Activated naive CD4-positive, alpha-beta T cell treated with anti-CD3 and anti-CD28 coated beads, Interleukin-2, amount 50 U/mL, for 24 hours (primary cell): ENCODE data around the gene SDHAF3.
A peak's percentile ranks its signal among the peaks of the same experiment; 100 is the strongest.
"Not testable (repeated sequence)": the region's sequence is repeated elsewhere in the genome, so short reads cannot be mapped to it uniquely, and the experiment has no call there.

ENCODE experiments used
- H3K27ac Mint-ChIP-seq: one replicate; pipeline ENCODE4 v1.8.0; 2021; ENCODE audit warnings: mild to moderate bottlenecking, mixed read lengths
- H3K27me3 Mint-ChIP-seq: one replicate; pipeline ENCODE4 v1.8.0; 2021; ENCODE audit warnings: mixed read lengths
- H3K36me3 Mint-ChIP-seq: one replicate; pipeline ENCODE4 v1.8.0; 2021; ENCODE audit warnings: mixed read lengths
- H3K4me1 Mint-ChIP-seq: one replicate; pipeline ENCODE4 v1.8.0; 2021; ENCODE audit warnings: mixed read lengths
- H3K4me3 Mint-ChIP-seq: one replicate; pipeline ENCODE4 v1.8.0; 2021; ENCODE audit warnings: mild to moderate bottlenecking, mixed read lengths
- H3K9me3 Mint-ChIP-seq: one replicate; pipeline ENCODE4 v1.8.0; 2021; ENCODE audit warnings: mixed read lengths

The SDHAF3 gene

GRCh38 chr7:97117372-97118188, at the start of gene SDHAF3:
SDHAF3 (plus strand) TSS chr7:97117698; CDS start chr7:97117724, 26 bp downstream.
- no peaks in the 10 kb centered on the region for H3K9me3 Mint-ChIP-seq
- H3K36me3 Mint-ChIP-seq, result peaks cover 13% of the 10 kb centered on the region
- peak within 1 kb of the TSS; percentile 98 for H3K27ac Mint-ChIP-seq
- peak within 1 kb of the TSS; percentile 99 for H3K4me3 Mint-ChIP-seq
- no peaks in the 10 kb centered on the region for H3K27me3 Mint-ChIP-seq
- peaks cover 68% of the 10 kb centered on the region for H3K4me1 Mint-ChIP-seq

DNA sequence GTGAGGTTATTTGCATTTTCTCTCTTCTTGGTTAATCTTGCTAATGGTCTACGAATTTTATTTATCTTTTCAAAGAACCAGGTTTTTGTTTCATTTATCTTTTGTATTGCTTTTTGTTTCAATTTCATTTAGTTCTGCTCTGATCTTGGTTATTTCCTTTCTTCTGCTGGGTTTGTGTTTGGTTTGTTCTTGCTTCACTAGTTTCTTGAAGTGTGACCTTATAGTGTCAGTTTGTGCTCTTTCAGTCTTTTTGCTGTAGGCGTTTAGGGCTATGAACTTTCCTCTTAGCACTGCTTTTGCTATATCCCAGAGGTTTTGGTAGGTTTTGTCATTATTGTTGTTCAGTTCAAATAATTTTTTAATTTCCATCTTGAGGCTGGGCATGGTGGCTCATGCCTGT, 45.5 kb upstream of the SDHAF3 start:
- H3K27ac Mint-ChIP-seq, H3K36me3 Mint-ChIP-seq, H3K4me3 Mint-ChIP-seq, H3K9me3 Mint-ChIP-seq, H3K4me1 Mint-ChIP-seq: not testable (repeated sequence)
- H3K27me3 Mint-ChIP-seq, result peaks cover 17% of the 10 kb centered on the region

GRCh38 chr7:97075928-97076327, 41.6 kb upstream of the SDHAF3 start:
- no peak overlapping the region for H3K27ac Mint-ChIP-seq
- no peaks in the 10 kb centered on the region for H3K4me1 Mint-ChIP-seq
- H3K9me3 Mint-ChIP-seq, result no peaks in the 10 kb centered on the region
- no peak overlapping the region for H3K4me3 Mint-ChIP-seq
- peaks cover 18% of the 10 kb centered on the region for H3K27me3 Mint-ChIP-seq
- no peaks in the 10 kb centered on the region for H3K36me3 Mint-ChIP-seq

GRCh38 chr7:97078023-97078969, 39.2 kb upstream of the SDHAF3 start:
- Mint-ChIP-seq H3K9me3 (no peaks in the 10 kb centered on the region), H3K4me1 (no peaks in the 10 kb centered on the region), H3K36me3 (no peaks in the 10 kb centered on the region), H3K27ac (no peak overlapping the region), H3K27me3 (peaks cover 14% of the 10 kb centered on the region), H3K4me3 (no peak overlapping the region)

- H3K4me1 Mint-ChIP-seq, result no peaks in the 10 kb centered on the region
- H3K4me3 Mint-ChIP-seq, result no peak overlapping the region
- no peak overlapping the region for H3K27ac Mint-ChIP-seq
- no peaks in the 10 kb centered on the region for H3K36me3 Mint-ChIP-seq
- H3K9me3 Mint-ChIP-seq, result no peaks in the 10 kb centered on the region
- peaks cover 12% of the 10 kb centered on the region for H3K27me3 Mint-ChIP-seq
Measured at GRCh38 chr7:97079300-97079699, 38.2 kb upstream of the SDHAF3 start.

DNA sequence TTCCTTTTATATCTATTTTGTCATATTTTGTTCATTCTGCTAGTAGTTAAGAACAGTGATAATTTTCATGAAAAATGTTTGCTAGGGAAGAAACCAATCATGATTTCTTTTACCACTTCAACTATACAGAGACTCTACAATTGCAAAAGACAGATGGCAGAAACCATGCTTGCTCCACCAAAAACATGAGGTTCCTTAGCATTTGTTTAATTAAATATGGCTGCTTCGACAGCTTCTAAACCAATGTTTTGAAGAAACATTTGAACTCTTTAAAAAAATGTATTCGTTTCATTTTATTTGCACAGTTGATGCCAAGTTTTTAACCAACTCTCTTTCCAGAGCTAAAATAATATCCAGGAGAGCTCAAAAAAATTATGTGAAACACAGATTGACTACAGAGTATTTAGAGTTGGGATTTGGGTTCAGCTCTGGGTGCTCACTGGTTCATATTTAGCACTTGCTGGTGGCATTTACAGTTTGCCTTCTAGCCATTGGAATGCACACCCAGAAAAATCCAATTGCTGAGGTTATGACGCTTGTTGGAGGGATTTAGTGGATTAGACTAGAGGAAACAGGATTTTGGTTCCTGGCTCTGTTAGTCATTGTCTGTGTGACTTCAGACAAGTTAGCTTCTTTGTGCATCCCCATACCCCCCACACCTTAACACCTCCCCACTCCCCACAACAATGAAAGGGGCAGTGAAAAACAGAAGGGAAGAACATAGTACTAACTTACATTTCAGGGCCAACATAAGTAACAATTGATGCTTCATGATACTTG, 35.8 kb upstream of the SDHAF3 start:
- Mint-ChIP-seq H3K4me1 (no peaks in the 10 kb centered on the region), H3K4me3 (no peak overlapping the region), H3K36me3 (no peaks in the 10 kb centered on the region), H3K9me3 (no peaks in the 10 kb centered on the region), H3K27ac (no peak overlapping the region), H3K27me3 (peaks cover 7% of the 10 kb centered on the region)

DNA sequence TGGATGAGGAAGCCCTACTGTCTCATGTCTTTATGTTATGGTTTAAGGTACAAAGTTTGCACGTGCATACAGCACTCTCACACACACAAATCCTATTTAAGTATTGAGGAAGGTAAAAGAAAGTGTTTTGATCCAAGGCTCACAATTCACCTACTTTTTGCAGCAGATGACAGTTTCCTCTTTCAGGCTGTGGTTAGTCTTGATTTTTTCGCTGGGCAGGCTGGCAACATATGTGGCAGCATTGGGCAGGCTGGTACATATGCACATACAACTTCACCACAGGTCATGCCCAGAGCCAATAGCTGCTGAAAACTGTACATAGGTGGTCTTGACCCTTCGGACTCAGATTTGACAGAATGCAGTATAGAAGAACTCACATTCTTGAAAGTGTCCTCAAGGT, 29.1 kb upstream of the SDHAF3 start:
- Mint-ChIP-seq H3K27ac (no peak overlapping the region), H3K4me1 (no peaks in the 10 kb centered on the region), H3K27me3 (peaks cover 12% of the 10 kb centered on the region), H3K36me3 (no peaks in the 10 kb centered on the region), H3K4me3 (no peak overlapping the region), H3K9me3 (no peaks in the 10 kb centered on the region)

DNA sequence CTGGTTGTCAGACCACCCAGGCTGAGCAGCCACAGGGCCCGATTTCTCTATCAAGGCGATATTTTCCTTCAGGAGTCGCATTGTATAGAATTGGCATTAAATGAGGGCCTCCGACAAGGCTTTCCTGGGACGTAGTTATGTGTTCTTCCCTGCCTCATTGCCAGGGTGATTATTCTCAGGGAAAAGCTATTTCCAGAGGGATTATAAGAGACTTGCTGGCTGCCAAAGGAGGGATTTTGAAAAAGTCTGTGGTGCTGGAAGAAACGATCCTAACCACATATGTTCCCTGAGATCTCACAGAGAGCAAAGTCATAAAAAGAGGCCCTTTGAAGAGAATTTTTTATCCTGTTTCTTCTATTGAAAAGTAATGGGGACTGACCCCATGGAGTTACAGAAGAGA, 27.7 kb upstream of the SDHAF3 start:
- H3K27ac Mint-ChIP-seq, result no peak overlapping the region
- no peaks in the 10 kb centered on the region for H3K9me3 Mint-ChIP-seq
- H3K36me3 Mint-ChIP-seq, result no peaks in the 10 kb centered on the region
- peaks cover 15% of the 10 kb centered on the region for H3K27me3 Mint-ChIP-seq
- no peak overlapping the region for H3K4me3 Mint-ChIP-seq
- no peaks in the 10 kb centered on the region for H3K4me1 Mint-ChIP-seq

- Mint-ChIP-seq H3K27ac (no peak overlapping the region), H3K4me3 (no peak overlapping the region), H3K9me3 (no peaks in the 10 kb centered on the region), H3K36me3 (no peaks in the 10 kb centered on the region), H3K27me3 (peaks cover 15% of the 10 kb centered on the region), H3K4me1 (no peaks in the 10 kb centered on the region)
Measured at GRCh38 chr7:97090761-97091353, 26.6 kb upstream of the SDHAF3 start.

DNA sequence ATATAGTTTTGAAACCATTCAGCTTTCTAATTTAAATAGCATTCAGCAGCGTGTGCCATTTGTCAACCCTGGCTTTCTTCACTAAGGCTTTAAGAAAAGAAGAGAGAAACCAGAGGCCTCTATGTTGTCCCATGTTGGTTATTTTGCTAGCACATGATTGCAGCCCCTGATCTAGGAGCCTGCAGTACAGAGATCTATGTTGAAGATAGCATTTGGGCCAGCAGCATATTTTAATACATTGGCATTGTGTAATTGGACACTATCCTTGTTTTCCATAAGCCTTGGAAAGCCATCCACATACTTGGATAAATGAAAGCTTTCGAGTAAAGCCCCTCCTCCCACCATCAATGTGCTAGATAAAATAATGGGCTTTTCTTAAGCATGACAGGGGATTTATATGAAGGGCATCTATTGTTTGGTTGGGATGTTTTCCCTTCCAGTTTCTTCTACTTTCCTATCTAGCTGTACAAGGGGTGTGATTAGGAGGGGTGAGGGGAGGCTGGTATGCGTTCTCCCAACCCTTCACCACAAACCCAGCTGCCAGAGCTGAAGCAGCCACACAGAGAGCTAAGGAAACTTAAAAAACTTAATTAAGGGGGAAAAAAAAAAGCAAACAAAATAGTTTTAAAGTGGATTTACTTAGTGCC, 23.1 kb upstream of the SDHAF3 start:
- no peaks in the 10 kb centered on the region for H3K4me1 Mint-ChIP-seq

DNA sequence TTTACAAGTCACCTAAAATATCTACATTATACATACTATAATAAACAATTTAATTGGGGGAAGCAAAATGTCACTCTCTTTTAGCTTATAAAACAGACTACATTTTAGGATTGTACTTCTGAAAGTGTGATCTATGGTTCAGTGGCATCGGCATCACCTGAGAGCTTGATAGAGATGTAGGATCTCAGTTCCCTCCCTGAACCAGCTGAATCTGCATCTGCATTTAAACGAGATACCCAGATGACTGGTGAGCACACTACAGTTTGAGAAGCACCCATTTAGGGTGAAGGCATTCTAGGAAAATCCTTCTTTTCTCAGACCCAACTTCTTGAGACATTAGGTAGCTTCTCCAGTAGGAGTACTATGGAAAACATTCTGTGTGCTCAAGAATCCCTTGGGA, 21.5 kb upstream of the SDHAF3 start:
- Mint-ChIP-seq H3K4me3 (no peak overlapping the region), H3K27me3 (peaks cover 28% of the 10 kb centered on the region), H3K9me3 (no peaks in the 10 kb centered on the region), H3K36me3 (no peaks in the 10 kb centered on the region), H3K4me1 (no peaks in the 10 kb centered on the region), H3K27ac (no peak overlapping the region)

More for the DNA sequence above, 23.1 kb upstream of the SDHAF3 start:
- peaks cover 16% of the 10 kb centered on the region for H3K27me3 Mint-ChIP-seq
- no peaks in the 10 kb centered on the region for H3K9me3 Mint-ChIP-seq
- no peak overlapping the region for H3K4me3 Mint-ChIP-seq
- no peak overlapping the region for H3K27ac Mint-ChIP-seq
- no peaks in the 10 kb centered on the region for H3K36me3 Mint-ChIP-seq

DNA sequence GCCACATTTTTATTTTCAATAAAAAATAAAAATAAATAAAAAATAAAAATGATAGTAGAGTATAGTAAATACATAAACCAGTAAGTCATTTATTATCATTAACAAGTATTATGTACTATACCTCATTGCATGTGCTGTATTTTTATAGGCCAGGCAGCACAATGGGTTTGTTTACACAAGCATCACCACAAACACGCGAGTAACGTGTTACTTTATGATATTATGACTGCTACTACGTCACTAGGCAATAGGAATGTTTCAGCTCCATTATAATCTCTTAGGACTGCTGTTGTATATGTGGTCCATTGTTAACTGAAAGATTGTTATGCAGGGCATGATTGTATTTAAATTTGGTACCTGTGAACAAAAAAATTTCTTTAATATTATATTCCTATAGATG, 20.8 kb upstream of the SDHAF3 start:
- Mint-ChIP-seq H3K27ac (no peak overlapping the region), H3K9me3 (no peaks in the 10 kb centered on the region), H3K36me3 (no peaks in the 10 kb centered on the region), H3K4me1 (no peaks in the 10 kb centered on the region), H3K4me3 (no peak overlapping the region), H3K27me3 (peaks cover 33% of the 10 kb centered on the region)

- Mint-ChIP-seq H3K4me1 (no peaks in the 10 kb centered on the region), H3K4me3 (no peak overlapping the region), H3K27ac (no peak overlapping the region), H3K27me3 (peaks cover 34% of the 10 kb centered on the region), H3K36me3 (peaks cover 2% of the 10 kb centered on the region), H3K9me3 (no peaks in the 10 kb centered on the region)
Measured at GRCh38 chr7:97104719-97105238, 12.7 kb upstream of the SDHAF3 start.

DNA sequence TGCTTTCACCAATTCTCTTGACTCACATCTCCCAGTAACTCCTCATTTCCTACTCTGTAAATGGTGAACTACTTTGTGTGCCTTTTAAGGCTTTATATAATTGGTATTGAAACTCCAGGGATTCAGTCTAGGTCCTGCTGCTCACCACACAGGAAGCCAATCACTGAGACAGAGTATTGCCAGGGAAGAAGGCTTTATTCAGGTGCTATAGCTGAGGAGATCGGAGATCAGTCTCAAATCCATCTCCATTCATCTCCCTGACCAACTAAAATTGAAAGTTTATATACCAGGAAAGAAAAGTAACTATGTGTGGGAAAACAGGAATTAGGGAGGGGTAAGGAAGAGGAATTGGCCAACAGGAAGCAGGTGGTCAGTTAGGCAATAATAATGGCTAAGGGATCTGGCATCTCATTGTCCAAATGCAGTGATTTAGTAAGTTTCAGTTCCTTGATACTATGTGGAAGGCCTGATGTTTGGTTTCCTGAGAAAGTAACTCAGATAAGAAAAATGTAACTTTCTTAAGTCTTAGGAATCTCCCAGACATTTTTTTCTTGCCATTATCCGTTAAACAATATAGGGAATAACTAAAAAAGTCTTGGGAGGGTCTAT, 10.2 kb upstream of the SDHAF3 start:
- Mint-ChIP-seq H3K4me3 (no peak overlapping the region), H3K27ac (no peak overlapping the region), H3K36me3 (peaks cover 7% of the 10 kb centered on the region), H3K4me1 (no peaks in the 10 kb centered on the region), H3K9me3 (peaks cover 5% of the 10 kb centered on the region), H3K27me3 (peaks cover 22% of the 10 kb centered on the region)
